Stimulated activated CD8-positive, alpha-beta memory T cell treated with anti-CD3 and anti-CD28 coated beads, Interleukin-7, amount 100 ng/mL, for 1 hour (primary cell): ENCODE measurements around the gene KLF9.

Experiments used
- DNase-seq, 2 donors: peaks; one replicate each; pipeline ENCODE4 v3.0.0-alpha.2; 2020; ENCODE audit warnings: low read depth in 2 of 2

Gene KLF9

DNA sequence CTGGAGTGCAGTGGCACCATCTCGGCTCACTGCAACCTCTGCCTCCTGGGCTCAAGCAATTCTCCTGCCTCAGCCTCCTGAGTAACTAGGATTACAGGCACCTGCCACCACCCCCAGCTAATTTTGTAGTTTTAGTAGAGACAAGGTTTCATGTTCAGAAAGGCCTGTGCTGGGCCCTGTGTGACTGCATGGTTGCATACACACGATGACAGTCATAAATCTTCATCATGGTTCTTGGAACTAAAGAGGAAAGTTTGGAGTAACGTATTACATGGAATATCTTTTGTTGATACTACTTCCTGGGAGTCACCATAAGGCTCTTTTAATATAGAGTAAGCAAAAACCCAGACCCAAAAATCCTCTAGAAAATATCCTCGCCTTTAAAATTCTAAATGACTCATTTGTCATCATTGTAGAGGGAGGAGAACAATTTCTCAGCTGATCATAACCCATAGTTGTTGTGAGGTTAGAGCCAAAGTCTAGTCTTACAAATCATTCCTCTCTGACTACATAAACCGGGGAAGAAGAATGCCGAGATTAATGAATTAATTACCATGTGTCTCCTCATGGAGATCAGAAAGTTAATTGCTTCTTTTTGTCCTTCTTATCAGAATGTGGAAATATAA is 47.0 kb downstream of the KLF9 start:
- DNase-seq, result no peak

DNA sequence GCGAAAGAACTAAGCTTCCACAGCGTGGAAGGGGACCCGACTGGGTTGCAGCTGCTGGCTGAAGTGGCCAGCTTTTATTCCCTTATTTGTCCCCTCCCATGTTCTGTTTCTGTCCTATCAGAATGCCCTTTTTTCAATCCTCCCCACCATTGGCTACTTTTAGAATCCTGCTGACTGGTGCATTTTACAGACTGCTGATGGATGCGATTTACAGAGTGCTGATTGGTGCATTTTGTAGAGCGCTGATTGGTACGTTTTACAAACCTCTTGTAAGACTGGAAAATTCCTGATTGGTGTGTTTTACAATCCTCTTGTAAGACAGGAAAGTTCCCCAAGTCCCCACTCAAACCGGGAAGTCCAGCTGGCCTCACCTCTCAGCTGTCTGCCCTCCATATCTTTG is 50.7 kb downstream of the KLF9 start:
- DNase-seq, result no peak

DNA sequence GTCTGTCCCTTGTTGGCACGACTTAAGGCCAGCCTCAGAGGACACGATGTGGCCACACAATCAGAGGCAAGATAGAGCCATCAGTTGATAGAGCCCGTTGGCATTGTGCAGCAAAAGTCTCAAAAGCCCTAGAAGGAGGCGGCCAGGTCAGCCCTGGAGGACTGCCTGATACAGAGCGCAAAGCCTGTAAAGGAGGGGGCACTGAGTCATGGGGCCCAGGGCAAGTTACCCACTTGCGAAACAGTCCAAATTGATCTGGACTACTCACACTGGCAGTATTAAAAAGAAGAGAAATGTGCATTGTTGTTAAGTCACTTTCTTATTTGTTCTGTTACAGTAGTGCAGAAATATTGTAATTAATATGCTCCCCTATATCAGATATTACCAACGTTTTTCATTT is 51.5 kb downstream of the KLF9 start:
- DNase-seq, result no peak

DNA sequence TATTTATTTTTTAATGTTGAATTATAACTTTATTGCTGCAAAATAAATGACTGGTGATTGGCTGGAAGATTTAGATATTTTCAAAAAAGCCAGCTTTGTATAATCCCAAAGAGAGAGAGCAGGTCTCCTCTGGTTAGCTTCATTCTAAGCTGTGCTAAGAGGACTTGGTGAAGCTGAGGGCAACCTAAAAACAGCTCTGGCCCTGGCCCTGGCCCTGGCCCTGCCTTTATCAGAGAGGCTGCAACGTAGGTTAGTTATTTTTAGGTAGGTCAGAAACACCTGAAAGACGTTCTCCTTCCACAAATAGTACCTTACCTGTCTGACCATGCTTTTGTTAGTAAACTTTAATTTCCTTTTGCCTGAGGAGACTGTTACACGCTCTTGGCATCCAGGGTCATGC is 58.7 kb downstream of the KLF9 start:
- no peak for DNase-seq

DNA sequence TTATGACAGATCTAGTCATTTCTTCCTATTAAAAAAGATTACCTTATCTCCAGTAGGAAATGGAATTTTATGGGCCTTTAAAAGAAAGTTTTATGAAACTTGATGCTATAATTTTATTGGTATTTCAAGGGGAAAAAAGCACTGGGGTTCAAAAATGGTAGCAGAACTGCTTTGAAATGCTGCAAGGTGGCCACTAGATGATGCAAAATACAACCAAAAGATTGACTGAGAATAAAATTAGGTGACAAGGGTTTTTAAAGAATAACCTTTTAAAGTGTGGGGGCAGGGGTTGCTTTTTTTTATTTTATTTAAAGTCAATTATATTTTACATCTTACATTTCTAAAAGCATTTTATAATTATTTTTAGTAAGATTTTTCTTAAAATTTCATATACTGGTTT is 61.7 kb downstream of the KLF9 start:
- no peak for DNase-seq

DNA sequence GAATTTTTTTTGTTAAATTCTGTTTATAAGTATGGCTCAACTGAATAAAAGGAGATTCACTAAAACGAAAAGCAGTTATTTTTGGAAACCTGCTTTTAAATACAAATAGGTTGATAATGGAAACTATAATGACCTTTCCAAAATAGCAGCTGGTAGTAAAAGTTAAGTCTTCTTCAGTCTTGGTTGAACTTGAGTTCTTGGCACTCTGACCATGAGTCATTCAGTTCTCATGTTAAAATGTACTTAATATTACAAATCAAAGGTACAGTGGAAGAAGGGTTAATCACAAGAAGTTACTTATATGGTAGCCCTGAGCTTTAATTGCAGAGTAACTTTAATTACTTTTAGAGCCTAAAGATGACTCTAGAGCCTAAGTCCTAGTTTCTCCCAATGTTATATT is 62.1 kb downstream of the KLF9 start:
- DNase-seq, result no peak

DNA sequence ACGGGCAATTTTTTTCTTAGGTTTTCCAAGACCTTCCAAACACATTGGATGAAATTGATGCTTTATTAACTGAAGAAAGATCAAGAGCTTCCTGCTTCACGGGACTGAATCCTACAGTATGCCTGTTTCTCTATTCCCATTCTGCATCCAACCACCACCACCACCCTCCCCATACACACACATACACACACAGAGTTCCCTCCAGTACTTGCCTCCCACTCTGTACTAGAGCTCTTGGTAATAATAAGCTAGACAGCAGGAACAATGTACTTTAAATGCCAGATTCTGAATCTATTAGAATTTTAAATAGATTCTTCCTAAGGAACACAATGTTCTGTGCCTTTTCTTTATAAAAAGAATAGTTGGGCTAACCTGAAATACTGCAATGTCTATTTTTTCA is 67.4 kb downstream of the KLF9 start:
- DNase-seq, result no peak

DNA sequence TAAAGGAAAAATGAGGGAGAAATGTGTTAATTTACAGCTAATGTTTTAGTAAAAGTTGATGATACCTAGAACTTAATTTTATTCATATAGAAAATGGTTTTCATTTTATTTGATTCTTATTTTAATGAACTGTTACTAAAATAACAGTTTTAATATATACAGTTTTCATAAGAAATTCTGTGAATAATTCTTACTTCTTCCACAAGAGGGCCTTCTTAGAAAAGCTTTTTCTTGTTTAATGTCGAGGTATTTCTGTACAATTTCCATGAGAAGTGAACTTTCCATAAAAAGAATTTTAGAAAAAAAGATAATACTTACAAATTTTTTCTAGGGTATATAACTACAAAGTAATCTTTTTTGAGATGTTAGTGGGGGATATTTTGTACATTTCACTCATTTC is 73.9 kb downstream of the KLF9 start:
- DNase-seq, result no peak
